ENCODE measurements around the gene ACAN. TPM values are rescaled to one million over a fixed set of nuclear protein-coding genes. Genes with fewer than 3 reads are reported as not detected.

Gene ACAN
- total RNA-seq, 1 experiment from 2014 or later, result not detected

GRCh38 chr15:88845616-88846015 lies 42.4 kb downstream of the ACAN start:
- H4K20me1 ChIP-seq (ENCODE audit: insufficient read depth), result no peaks in the 10 kb centered on the region
- H3F3A ChIP-seq (ENCODE audit: insufficient read depth, low read depth), result no peaks in the 10 kb centered on the region
- POLR2A ChIA-PET (ENCODE audit: unreplicated experiment), result no interaction called here
- peaks cover 38% of the 10 kb centered on the region for H3K27me3 ChIP-seq (ENCODE audit: insufficient read depth, low read depth)
- no peaks in the 10 kb centered on the region for H3K36me3 ChIP-seq (ENCODE audit: low read depth)
- H3K4me2 ChIP-seq, result no peak overlapping the region
- H3K27ac ChIP-seq, result no peak overlapping the region
- DNase-seq, result no peak
- no peaks in the 10 kb centered on the region for H3K9me3 ChIP-seq (ENCODE audit: insufficient read depth, low read depth)
- H3K4me3 ChIP-seq, result no peak overlapping the region
- no peaks in the 10 kb centered on the region for H3K4me1 ChIP-seq (replicated peaks; ENCODE audit: insufficient read depth)
- BruUV-seq (replicated peaks), result no TSS peak
- intact Hi-C loops (cut with micrococcal nuclease; ENCODE audit: unreplicated experiment), result no loop called here
- TF ChIP-seq EZH2 (IDR thresholded peaks at IDR 0.05; ENCODE audit: low read depth) (no peak), CTCF (conservative IDR thresholded peaks at IDR 0.05) (no peak)
- no peaks in the 10 kb centered on the region for H3K9me2 ChIP-seq (ENCODE audit: insufficient read depth)
- H2AFZ ChIP-seq, result no peak overlapping the region
- no peaks in the 10 kb centered on the region for H3K79me2 ChIP-seq (ENCODE audit: low read depth)
- CTCF ChIA-PET, result no interaction called here

DNA sequence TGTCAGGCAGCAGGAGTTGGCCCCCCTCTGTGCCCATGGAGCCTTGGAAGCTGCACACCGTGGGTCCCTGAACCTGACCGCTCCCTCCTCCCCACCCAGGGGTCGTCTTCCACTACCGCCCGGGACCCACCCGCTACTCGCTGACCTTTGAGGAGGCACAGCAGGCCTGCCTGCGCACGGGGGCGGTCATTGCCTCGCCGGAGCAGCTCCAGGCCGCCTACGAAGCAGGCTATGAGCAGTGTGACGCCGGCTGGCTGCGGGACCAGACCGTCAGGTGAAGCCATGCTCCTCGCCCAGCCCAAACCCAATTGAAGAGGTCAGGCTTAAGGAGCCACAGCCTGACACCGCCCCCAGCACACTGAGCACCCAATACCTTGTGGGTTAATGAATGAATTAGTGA lies 43.9 kb downstream of the ACAN start:
- Histone ChIP-seq H3K4me3 (no peak overlapping the region), H3K36me3 (ENCODE audit: low read depth) (no peaks in the 10 kb centered on the region), H3K4me1 (replicated peaks; ENCODE audit: insufficient read depth) (no peaks in the 10 kb centered on the region), H3K9me2 (ENCODE audit: insufficient read depth) (no peaks in the 10 kb centered on the region), H2AFZ (no peak overlapping the region), H3F3A (ENCODE audit: insufficient read depth, low read depth) (no peaks in the 10 kb centered on the region), H4K20me1 (ENCODE audit: insufficient read depth) (no peaks in the 10 kb centered on the region), H3K4me2 (no peak overlapping the region), H3K9me3 (ENCODE audit: insufficient read depth, low read depth) (no peaks in the 10 kb centered on the region), H3K27ac (no peak overlapping the region), H3K79me2 (ENCODE audit: low read depth) (no peaks in the 10 kb centered on the region), H3K27me3 (ENCODE audit: insufficient read depth, low read depth) (peaks cover 53% of the 10 kb centered on the region)
- POLR2A ChIA-PET (ENCODE audit: unreplicated experiment), result no interaction called here
- CTCF ChIA-PET, result no interaction called here
- intact Hi-C loops (cut with micrococcal nuclease; ENCODE audit: unreplicated experiment), result no loop called here
- DNase-seq, result no peak
- no TSS peak for BruUV-seq (replicated peaks)
- TF ChIP-seq CTCF (conservative IDR thresholded peaks at IDR 0.05) (no peak), EZH2 (IDR thresholded peaks at IDR 0.05; ENCODE audit: low read depth) (no peak)

GRCh38 chr15:88848203-88848602 lies 45.0 kb downstream of the ACAN start:
- Histone ChIP-seq H3K4me2 (no peak overlapping the region), H3K4me1 (replicated peaks; ENCODE audit: insufficient read depth) (no peaks in the 10 kb centered on the region), H3K27ac (no peak overlapping the region), H3K36me3 (ENCODE audit: low read depth) (no peaks in the 10 kb centered on the region), H3K9me3 (ENCODE audit: insufficient read depth, low read depth) (no peaks in the 10 kb centered on the region), H3K27me3 (ENCODE audit: insufficient read depth, low read depth) (peaks cover 55% of the 10 kb centered on the region), H3K79me2 (ENCODE audit: low read depth) (no peaks in the 10 kb centered on the region), H3F3A (ENCODE audit: insufficient read depth, low read depth) (no peaks in the 10 kb centered on the region), H4K20me1 (ENCODE audit: insufficient read depth) (no peaks in the 10 kb centered on the region), H3K4me3 (no peak overlapping the region), H2AFZ (no peak overlapping the region), H3K9me2 (ENCODE audit: insufficient read depth) (no peaks in the 10 kb centered on the region)
- no TSS peak for BruUV-seq (replicated peaks)
- ChIA-PET CTCF (no interaction called here), POLR2A (ENCODE audit: unreplicated experiment) (no interaction called here)
- no peak for DNase-seq
- no peak for TF ChIP-seq CTCF (conservative IDR thresholded peaks at IDR 0.05)
- TF ChIP-seq EZH2 (IDR thresholded peaks at IDR 0.05; ENCODE audit: low read depth), result no peak
- intact Hi-C loops (cut with micrococcal nuclease; ENCODE audit: unreplicated experiment), result no loop called here

Data from PC-9 (cell line).